ENCODE measurements around the gene NTN5. TPM values are rescaled to one million over a fixed set of nuclear protein-coding genes. Genes with fewer than 3 reads are reported as not detected.
"Not testable (repeated sequence)": the region's sequence is repeated elsewhere in the genome, so short reads cannot be mapped to it uniquely, and the experiment has no call there.

The NTN5 gene
- total and polyA plus RNA-seq, 4 donors = 0.10 to 2.3 (median 0.90) TPM

GRCh38 chr19:48683349-48683748 lies 10.5 kb upstream of the NTN5 start:
- peak; percentile 63 to 94 (median 74) for DNase-seq (ENCODE audit: low read depth in 4 of 6, low spot score in 6 of 6)
- Histone ChIP-seq H3K27ac (ENCODE audit: low read depth, low read length) (peak overlapping the region; percentile 58), H3K27me3 (ENCODE audit: control insufficient read depth, insufficient read depth, low read length) (no peaks in the 10 kb centered on the region), H3K4me1 (ENCODE audit: control insufficient read depth, insufficient read depth, low read length) (peaks cover 25% of the 10 kb centered on the region), H3K4me3 (ENCODE audit: low read depth, low read length) (peak overlapping the region; percentile 3), H3K9me3 (ENCODE audit: control insufficient read depth, insufficient read depth, low read length) (no peaks in the 10 kb centered on the region), H3K36me3 (ENCODE audit: control insufficient read depth, insufficient read depth, low read length) (peaks cover 7% of the 10 kb centered on the region)
- 13% methylated on average over 11 of the region's 11 CpGs for whole genome bisulfite sequencing (ENCODE audit: insufficient coverage)

GRCh38 chr19:48681127-48681470 lies 8.3 kb upstream of the NTN5 start:
- no peak overlapping the region for H3K27ac ChIP-seq (ENCODE audit: low read depth, low read length)
- no peaks in the 10 kb centered on the region for H3K27me3 ChIP-seq (ENCODE audit: control insufficient read depth, insufficient read depth, low read length)

GRCh38 chr19:48680436-48681126 lies 7.8 kb upstream of the NTN5 start:
- 94% methylated on average over 45 of the region's 45 CpGs for WGBS (ENCODE audit: insufficient coverage)
- H3K4me1 ChIP-seq (ENCODE audit: control insufficient read depth, insufficient read depth, low read length) = peaks cover 26% of the 10 kb centered on the region
- H3K27ac ChIP-seq (ENCODE audit: low read depth, low read length) = no peak overlapping the region
- no peak for DNase-seq (ENCODE audit: low read depth in 4 of 6, low spot score in 6 of 6)
- H3K9me3 ChIP-seq (ENCODE audit: control insufficient read depth, insufficient read depth, low read length) = no peaks in the 10 kb centered on the region
- H3K36me3 ChIP-seq (ENCODE audit: control insufficient read depth, insufficient read depth, low read length) = peaks cover 7% of the 10 kb centered on the region
- no peaks in the 10 kb centered on the region for H3K27me3 ChIP-seq (ENCODE audit: control insufficient read depth, insufficient read depth, low read length)
- no peak overlapping the region for H3K4me3 ChIP-seq (ENCODE audit: low read depth, low read length)

More at GRCh38 chr19:48681127-48681470, 8.3 kb upstream of the NTN5 start:
- Histone ChIP-seq H3K4me3 (ENCODE audit: low read depth, low read length) (no peak overlapping the region), H3K9me3 (ENCODE audit: control insufficient read depth, insufficient read depth, low read length) (no peaks in the 10 kb centered on the region), H3K4me1 (ENCODE audit: control insufficient read depth, insufficient read depth, low read length) (peaks cover 25% of the 10 kb centered on the region), H3K36me3 (ENCODE audit: control insufficient read depth, insufficient read depth, low read length) (peaks cover 7% of the 10 kb centered on the region)
- no peak for DNase-seq (ENCODE audit: low read depth in 4 of 6, low spot score in 6 of 6)
- 87% methylated on average over 7 of the region's 7 CpGs for whole genome bisulfite sequencing (ENCODE audit: insufficient coverage)

- not testable (repeated sequence) for H3K27ac ChIP-seq (ENCODE audit: low read depth, low read length); H3K36me3 ChIP-seq (ENCODE audit: control insufficient read depth, insufficient read depth, low read length)
These were observed 7.2 kb upstream of the NTN5 start for GRCh38 chr19:48680006-48680405.

GRCh38 chr19:48678201-48678600 lies 5.4 kb upstream of the NTN5 start:
- no peak for DNase-seq (ENCODE audit: low read depth in 4 of 6, low spot score in 6 of 6)
- Histone ChIP-seq H3K4me3 (ENCODE audit: low read depth, low read length) (no peak overlapping the region), H3K36me3 (ENCODE audit: control insufficient read depth, insufficient read depth, low read length) (peaks cover 7% of the 10 kb centered on the region), H3K27me3 (ENCODE audit: control insufficient read depth, insufficient read depth, low read length) (peaks cover 5% of the 10 kb centered on the region), H3K27ac (ENCODE audit: low read depth, low read length) (no peak overlapping the region), H3K9me3 (ENCODE audit: control insufficient read depth, insufficient read depth, low read length) (no peaks in the 10 kb centered on the region), H3K4me1 (ENCODE audit: control insufficient read depth, insufficient read depth, low read length) (peaks cover 27% of the 10 kb centered on the region)
- no CpG with 5 or more reads among the region's 4 CpGs for WGBS (ENCODE audit: insufficient coverage)

More at GRCh38 chr19:48680006-48680405, 7.2 kb upstream of the NTN5 start:
- not testable (repeated sequence) for H3K9me3 ChIP-seq (ENCODE audit: control insufficient read depth, insufficient read depth, low read length); H3K4me3 ChIP-seq (ENCODE audit: low read depth, low read length); DNase-seq (ENCODE audit: low read depth in 4 of 6, low spot score in 6 of 6); H3K27me3 ChIP-seq (ENCODE audit: control insufficient read depth, insufficient read depth, low read length)
- H3K4me1 ChIP-seq (ENCODE audit: control insufficient read depth, insufficient read depth, low read length) = peaks cover 27% of the 10 kb centered on the region
- WGBS (ENCODE audit: insufficient coverage) = 92% methylated on average over 6 of the region's 19 CpGs

GRCh38 chr19:48676887-48677286 lies 4.1 kb upstream of the NTN5 start:
- 94% methylated on average over 13 of the region's 13 CpGs for WGBS (ENCODE audit: insufficient coverage)
- peaks cover 32% of the 10 kb centered on the region for H3K4me1 ChIP-seq (ENCODE audit: control insufficient read depth, insufficient read depth, low read length)
- no peaks in the 10 kb centered on the region for H3K9me3 ChIP-seq (ENCODE audit: control insufficient read depth, insufficient read depth, low read length)
- no peak overlapping the region for H3K4me3 ChIP-seq (ENCODE audit: low read depth, low read length)
- no peak for DNase-seq (ENCODE audit: low read depth in 4 of 6, low spot score in 6 of 6)
- H3K27ac ChIP-seq (ENCODE audit: low read depth, low read length) = no peak overlapping the region
- peaks cover 7% of the 10 kb centered on the region for H3K36me3 ChIP-seq (ENCODE audit: control insufficient read depth, insufficient read depth, low read length)
- peaks cover 5% of the 10 kb centered on the region for H3K27me3 ChIP-seq (ENCODE audit: control insufficient read depth, insufficient read depth, low read length)

GRCh38 chr19:48676487-48676886 lies 3.7 kb upstream of the NTN5 start:
- Histone ChIP-seq H3K27me3 (ENCODE audit: control insufficient read depth, insufficient read depth, low read length) (peaks cover 5% of the 10 kb centered on the region), H3K4me3 (ENCODE audit: low read depth, low read length) (no peak overlapping the region), H3K36me3 (ENCODE audit: control insufficient read depth, insufficient read depth, low read length) (peaks cover 7% of the 10 kb centered on the region), H3K4me1 (ENCODE audit: control insufficient read depth, insufficient read depth, low read length) (peaks cover 34% of the 10 kb centered on the region), H3K27ac (ENCODE audit: low read depth, low read length) (no peak overlapping the region), H3K9me3 (ENCODE audit: control insufficient read depth, insufficient read depth, low read length) (no peaks in the 10 kb centered on the region)
- WGBS (ENCODE audit: insufficient coverage) = 94% methylated on average over 17 of the region's 17 CpGs
- DNase-seq (ENCODE audit: low read depth in 4 of 6, low spot score in 6 of 6) = no peak

- peak in 5 of 6 donors; percentile 84 to 97 (median 89) for DNase-seq (ENCODE audit: low read depth in 4 of 6, low spot score in 6 of 6)
- no peaks in the 10 kb centered on the region for H3K9me3 ChIP-seq (ENCODE audit: control insufficient read depth, insufficient read depth, low read length)
- H3K27me3 ChIP-seq (ENCODE audit: control insufficient read depth, insufficient read depth, low read length) = peaks cover 5% of the 10 kb centered on the region
- peaks cover 41% of the 10 kb centered on the region for H3K4me1 ChIP-seq (ENCODE audit: control insufficient read depth, insufficient read depth, low read length)
- no peaks in the 10 kb centered on the region for H3K36me3 ChIP-seq (ENCODE audit: control insufficient read depth, insufficient read depth, low read length)
- WGBS (ENCODE audit: insufficient coverage) = 34% methylated on average over 27 of the region's 28 CpGs
- H3K4me3 ChIP-seq (ENCODE audit: low read depth, low read length) = peak overlapping the region; percentile 4
- peak overlapping the region; percentile 29 for H3K27ac ChIP-seq (ENCODE audit: low read depth, low read length)
These were observed 2.4 kb upstream of the NTN5 start for GRCh38 chr19:48674921-48675824.

GRCh38 chr19:48674216-48674809 lies 1.5 kb upstream of the NTN5 start:
- H3K4me3 ChIP-seq (ENCODE audit: low read depth, low read length) = no peak overlapping the region
- DNase-seq (ENCODE audit: low read depth in 4 of 6, low spot score in 6 of 6) = no peak
- no peaks in the 10 kb centered on the region for H3K36me3 ChIP-seq (ENCODE audit: control insufficient read depth, insufficient read depth, low read length)
- H3K9me3 ChIP-seq (ENCODE audit: control insufficient read depth, insufficient read depth, low read length) = no peaks in the 10 kb centered on the region
- H3K27me3 ChIP-seq (ENCODE audit: control insufficient read depth, insufficient read depth, low read length) = peaks cover 5% of the 10 kb centered on the region
- 68% methylated on average over 8 of the region's 19 CpGs for WGBS (ENCODE audit: insufficient coverage)
- H3K27ac ChIP-seq (ENCODE audit: low read depth, low read length) = no peak overlapping the region
- H3K4me1 ChIP-seq (ENCODE audit: control insufficient read depth, insufficient read depth, low read length) = peaks cover 41% of the 10 kb centered on the region
